ENCODE measurements around the gene MAN1C1.

Gene MAN1C1

DNA sequence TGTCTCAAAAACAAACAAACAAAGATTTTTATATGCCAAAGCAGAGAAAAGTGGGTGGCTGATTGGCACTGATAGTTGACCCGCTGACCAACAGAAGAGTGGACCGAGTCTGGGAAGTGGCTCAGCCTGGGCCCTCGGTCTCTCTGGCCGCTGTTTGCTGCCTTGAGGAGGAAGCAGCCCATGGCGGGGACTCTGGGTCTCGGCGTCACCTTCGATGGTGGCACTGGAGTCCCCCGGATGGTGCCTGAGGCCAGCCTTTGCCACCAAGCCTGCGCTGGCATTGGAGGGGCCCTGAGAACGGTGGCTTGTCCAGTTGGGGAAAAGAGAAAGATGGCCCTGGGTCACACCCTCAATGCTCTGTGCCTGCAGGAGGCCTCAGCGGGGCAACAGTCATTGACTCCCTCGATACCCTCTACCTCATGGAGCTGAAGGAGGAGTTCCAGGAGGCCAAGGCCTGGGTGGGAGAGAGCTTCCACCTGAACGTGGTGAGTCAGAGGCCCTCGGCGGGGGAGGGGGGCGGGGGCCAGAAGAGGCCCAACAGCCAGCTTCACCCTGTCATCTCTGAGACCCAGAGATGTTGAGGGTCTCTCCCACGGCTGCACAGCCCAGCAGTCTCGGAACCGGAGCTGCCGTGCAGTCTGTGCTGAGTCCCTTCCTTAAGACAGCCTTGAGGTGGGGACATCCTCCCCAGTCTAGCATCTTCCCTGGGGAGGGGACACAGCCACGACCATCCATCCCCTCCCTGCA is 129.9 kb downstream of the MAN1C1 start:
- TF ChIP-seq CTCF (IDR thresholded peaks at IDR 0.05; ENCODE audit: insufficient read depth, low read depth, low read length, missing control alignments) = no peak
- DNase-seq (ENCODE audit: low read depth) = no peak

DNA sequence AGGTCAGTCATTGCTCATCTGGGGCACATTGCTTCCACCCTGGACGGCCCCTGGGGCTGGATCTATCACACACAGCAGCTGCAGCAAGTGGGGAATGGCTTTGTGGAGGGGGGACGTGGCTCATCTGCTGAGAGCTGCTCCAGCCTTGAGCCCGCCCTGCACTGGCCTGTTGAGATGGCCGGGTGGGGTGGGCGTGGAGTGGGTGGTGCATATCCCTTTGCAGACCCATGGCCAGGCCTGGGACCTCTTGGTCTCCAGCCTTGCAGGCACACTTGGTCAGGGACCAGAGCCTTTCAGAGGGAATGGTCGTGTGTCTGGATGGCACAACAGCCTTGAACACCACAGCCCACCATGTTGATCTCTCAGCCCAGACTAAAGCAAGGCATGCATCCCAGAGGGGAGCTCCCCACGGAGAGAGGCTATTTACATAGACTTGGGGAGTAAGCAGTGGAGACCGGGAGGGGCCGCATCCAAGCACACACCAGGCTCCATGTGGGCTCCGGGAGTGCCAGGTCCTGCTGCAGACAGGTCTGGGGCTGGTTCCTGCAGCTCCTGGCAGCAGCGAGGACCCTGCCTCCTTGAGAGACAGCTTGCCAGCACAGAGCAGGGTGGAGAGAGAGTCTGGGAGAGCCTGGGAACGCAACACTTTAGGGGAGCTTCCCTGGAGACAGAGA is 130.6 kb downstream of the MAN1C1 start:
- TF ChIP-seq CTCF (IDR thresholded peaks at IDR 0.05; ENCODE audit: insufficient read depth, low read depth, low read length, missing control alignments) = no peak
- H3K4me3 ChIP-seq (ENCODE audit: low read depth, low read length) = no peak overlapping the region
- DNase-seq (ENCODE audit: low read depth) = no peak

More for the DNA sequence above, 129.9 kb downstream of the MAN1C1 start:
- no peak overlapping the region for H3K4me3 ChIP-seq (ENCODE audit: low read depth, low read length)

GRCh38 chr1:25748531-25749205 is 132.1 kb downstream of the MAN1C1 start:
- TF ChIP-seq CTCF (IDR thresholded peaks at IDR 0.05; ENCODE audit: insufficient read depth, low read depth, low read length, missing control alignments) = no peak
- H3K4me3 ChIP-seq (ENCODE audit: low read depth, low read length) = no peak overlapping the region
- no peak for DNase-seq (ENCODE audit: low read depth)

- DNase-seq (ENCODE audit: low read depth) = no peak
- no peak overlapping the region for H3K4me3 ChIP-seq (ENCODE audit: low read depth, low read length)
- no peak for TF ChIP-seq CTCF (IDR thresholded peaks at IDR 0.05; ENCODE audit: insufficient read depth, low read depth, low read length, missing control alignments)
These were observed 134.5 kb downstream of the MAN1C1 start for GRCh38 chr1:25750923-25751605.

- H3K4me3 ChIP-seq (ENCODE audit: low read depth, low read length) = no peak overlapping the region
- no peak for DNase-seq (ENCODE audit: low read depth)
- TF ChIP-seq CTCF (IDR thresholded peaks at IDR 0.05; ENCODE audit: insufficient read depth, low read depth, low read length, missing control alignments) = no peak
These were observed 138.0 kb downstream of the MAN1C1 start for GRCh38 chr1:25754470-25755181.

GRCh38 chr1:25755475-25756125 is 139.0 kb downstream of the MAN1C1 start:
- no peak overlapping the region for H3K4me3 ChIP-seq (ENCODE audit: low read depth, low read length)
- DNase-seq (ENCODE audit: low read depth) = no peak
- no peak for TF ChIP-seq CTCF (IDR thresholded peaks at IDR 0.05; ENCODE audit: insufficient read depth, low read depth, low read length, missing control alignments)

Data from GM12865 (cell line).